Liver (tissue), 9 donors: ENCODE results near the gene CFAP53. TPM values are rescaled to one million over a fixed set of nuclear protein-coding genes. Genes with fewer than 3 reads are reported as not detected.

Source experiments
- DNase-seq: peaks from one replicate; pipeline ENCODE4 v3.0.0-alpha.2; 2017; ENCODE audit warnings: low spot score
- H3K27ac ChIP-seq, 2 donors: one replicate each; pipeline ENCODE4 v1.7.0; 2013; ENCODE audit warnings: inconsistent platforms in 2 of 2, low read length in 2 of 2, control low read depth in 1 of 2, low read depth in 1 of 2, mild to moderate bottlenecking in 1 of 2
- H3K27me3 ChIP-seq, 4 donors: one replicate each; pipeline versions ENCODE4 v1.6.1 to v1.7.0; 2013; ENCODE audit warnings: low read length in 3 of 4, inconsistent platforms in 1 of 4, mild to moderate bottlenecking in 1 of 4, moderate library complexity in 1 of 4; ENCODE audit not compliant: control insufficient read depth in 4 of 4, insufficient read depth in 4 of 4
- H3K36me3 ChIP-seq, 4 donors: one replicate each; pipeline versions ENCODE4 v1.6.1 to v1.7.0; 2013; ENCODE audit warnings: low read length in 3 of 4, mild to moderate bottlenecking in 3 of 4, low read depth in 1 of 4, moderate library complexity in 1 of 4; ENCODE audit not compliant: control insufficient read depth in 4 of 4, insufficient read depth in 3 of 4
- H3K4me1 ChIP-seq, 4 donors: one replicate each; pipeline versions ENCODE4 v1.6.1 to v1.7.0; 2013; ENCODE audit warnings: low read length in 3 of 4, mild to moderate bottlenecking in 3 of 4, moderate library complexity in 1 of 4; ENCODE audit not compliant: control insufficient read depth in 4 of 4, insufficient read depth in 4 of 4
- H3K4me3 ChIP-seq, 3 donors: one replicate each; pipeline versions ENCODE4 v1.6.1 to v1.7.0; 2013; ENCODE audit warnings: low read length in 3 of 3, control low read depth in 1 of 3, low read depth in 1 of 3, mild to moderate bottlenecking in 1 of 3
- H3K9ac ChIP-seq, 2 donors: one replicate each; pipeline ENCODE4 v1.7.0; 2013; ENCODE audit warnings: low read length in 2 of 2, mild to moderate bottlenecking in 2 of 2, moderate library complexity in 2 of 2, control low read depth in 1 of 2, low read depth in 1 of 2
- H3K9me3 ChIP-seq, 4 donors: one replicate each; pipeline versions ENCODE4 v1.6.1 to v1.7.0; 2013; ENCODE audit warnings: low read length in 3 of 4; ENCODE audit not compliant: control insufficient read depth in 4 of 4
- EGR1 ChIP-seq, 2 donors: IDR thresholded peaks; 2 replicates each; pipeline ENCODE4 v1.6.1; 2016 to 2018; ENCODE audit warnings: antibody characterized with exemption in 2 of 2, low read depth in 2 of 2
- FOXA1 ChIP-seq: IDR thresholded peaks from 2 replicates; pipeline ENCODE4 v1.6.1; 2016; ENCODE audit warnings: antibody characterized with exemption
- FOXA2 ChIP-seq: IDR thresholded peaks from 2 replicates; pipeline ENCODE4 v1.6.1; 2016; ENCODE audit warnings: antibody characterized with exemption
- GABPA ChIP-seq, 2 donors: IDR thresholded peaks in 1 of 2; conservative IDR thresholded peaks in 1 of 2; 2 replicates each; pipeline ENCODE4 v1.6.1; 2016; ENCODE audit warnings: antibody characterized with exemption in 2 of 2, mild to moderate bottlenecking in 1 of 2, moderate library complexity in 1 of 2
- HNF4A ChIP-seq, 2 donors: conservative IDR thresholded peaks; 2 replicates each; pipeline ENCODE4 v1.6.1; 2016; ENCODE audit warnings: antibody characterized with exemption in 2 of 2, mild to moderate bottlenecking in 2 of 2
- HNF4G ChIP-seq: IDR thresholded peaks from 2 replicates; pipeline ENCODE4 v1.6.1; 2016; ENCODE audit warnings: antibody characterized with exemption
- JUND ChIP-seq, 2 donors: IDR thresholded peaks; 2 replicates each; pipeline ENCODE4 v1.6.1; 2016; ENCODE audit warnings: antibody characterized with exemption in 2 of 2
- NR2F2 ChIP-seq: IDR thresholded peaks from 2 replicates; pipeline ENCODE4 v1.6.1; 2016; ENCODE audit warnings: antibody characterized with exemption
- RAD21 ChIP-seq, 2 donors: IDR thresholded peaks; 2 replicates each; pipeline ENCODE4 v1.6.1; 2016; ENCODE audit warnings: antibody characterized with exemption in 2 of 2, mild to moderate bottlenecking in 2 of 2
- RXRA ChIP-seq, 2 donors: IDR thresholded peaks; 2 replicates each; pipeline ENCODE4 v1.6.1; 2017 to 2018; ENCODE audit warnings: antibody characterized with exemption in 2 of 2, mild to moderate bottlenecking in 1 of 2
- SP1 ChIP-seq: IDR thresholded peaks from 2 replicates; pipeline ENCODE4 v1.6.1; 2018; ENCODE audit warnings: antibody characterized with exemption, mild to moderate bottlenecking
- TAF1 ChIP-seq: conservative IDR thresholded peaks from 2 replicates; pipeline ENCODE4 v1.6.1; 2016; ENCODE audit warnings: antibody characterized with exemption, mild to moderate bottlenecking
- YY1 ChIP-seq: IDR thresholded peaks from 2 replicates; pipeline ENCODE4 v1.6.1; 2016; ENCODE audit warnings: antibody characterized with exemption, mild to moderate bottlenecking
- WGBS: extraction: QIAGEN DNeasy Blood & Tissue Kit; methylation state at CpG from one replicate; pipeline ENCODE4 v1.1.7; 2013; 5-methylcytosine and 5-hydroxymethylcytosine counted together
- polyA plus RNA-seq, 2 donors: library from polyadenylated mRNA; stranded (reverse) in 1 of 2; unstranded in 1 of 2; fragments of 200-250 nt in 1 of 2; fragments of >200 nt in 1 of 2; fragmentation: Nextera tagmentation in 1 of 2; extraction: Ambion mirVana in 1 of 2; gene quantifications; one replicate each; pipeline versions ENCODE4 v1.2.1 to v1.2.3, GENCODE V29; 2013 to 2015
- total RNA-seq, 2 donors: library from RNA; depleted of rRNA; stranded (reverse); fragments of >200 nt; gene quantifications; one replicate each; pipeline ENCODE4 v1.2.3, GENCODE V29; 2014
- TF ChIP-seq, protein P1 (sequence below): IDR thresholded peaks from 2 replicates; pipeline ENCODE4 v1.6.1; 2016; ENCODE audit warnings: antibody characterized with exemption
- TF ChIP-seq, protein P2 (sequence below): fragments of 150-350 bp; IDR thresholded peaks from 2 replicates; pipeline ENCODE4 v1.5.1; 2017; ENCODE audit warnings: improper control_type of control experiment, low read depth, low read length; ENCODE audit not compliant: missing input control
- TF ChIP-seq, protein P3 (sequence below): IDR thresholded peaks from 2 replicates; pipeline ENCODE4 v1.6.1; 2016; ENCODE audit warnings: antibody characterized with exemption
- donor health status: healthy.
- donor health status: healthy.
- donor health status: healthy.
- donor health status: healthy.
- donor health status: healthy.

The CFAP53 gene
- total and polyA plus RNA-seq, 4 donors: 0.05 to 0.14 (median 0.09) TPM

DNA sequence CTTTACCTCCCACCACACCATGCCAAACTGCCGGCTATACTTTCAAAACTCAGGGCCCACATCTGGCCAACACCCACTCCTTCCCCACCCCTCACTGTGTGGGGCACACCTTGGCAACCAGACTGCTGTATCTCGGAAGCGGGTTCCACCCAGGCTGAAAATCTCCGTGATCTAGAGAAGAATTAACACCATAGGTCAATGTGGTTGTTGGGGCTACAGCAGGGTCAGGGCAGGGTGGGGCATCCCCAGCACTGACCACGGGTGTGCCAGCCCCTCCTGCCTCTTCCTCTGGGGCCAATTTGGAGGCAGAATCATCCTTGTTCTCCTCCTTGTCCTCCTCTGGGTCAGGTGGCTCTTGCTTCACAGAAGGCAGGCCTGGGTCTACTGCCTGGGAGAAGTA is 6.3 kb upstream of the CFAP53 start:
- Histone ChIP-seq H3K27ac (no peak overlapping the region), H3K9me3 (no peaks in the 10 kb centered on the region), H3K27me3 (no peaks in the 10 kb centered on the region), H3K9ac (no peak overlapping the region), H3K4me3 (no peak overlapping the region), H3K36me3 (peaks cover 29 to 80% (median 66%) of the 10 kb centered on the region in 4 donors), H3K4me1 (peaks cover 0 to 1% (median 0%) of the 10 kb centered on the region in 4 donors)
- WGBS: 88% methylated on average over 5 of the region's 5 CpGs
- TF ChIP-seq TAF1 (no peak), RXRA (IDR thresholded peaks at IDR 0.05) (no peak), FOXA2 (no peak)
- TF ChIP-seq, protein P1, sequence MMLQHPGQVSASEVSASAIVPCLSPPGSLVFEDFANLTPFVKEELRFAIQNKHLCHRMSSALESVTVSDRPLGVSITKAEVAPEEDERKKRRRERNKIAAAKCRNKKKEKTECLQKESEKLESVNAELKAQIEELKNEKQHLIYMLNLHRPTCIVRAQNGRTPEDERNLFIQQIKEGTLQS: no peak
- no peak for DNase-seq

DNA sequence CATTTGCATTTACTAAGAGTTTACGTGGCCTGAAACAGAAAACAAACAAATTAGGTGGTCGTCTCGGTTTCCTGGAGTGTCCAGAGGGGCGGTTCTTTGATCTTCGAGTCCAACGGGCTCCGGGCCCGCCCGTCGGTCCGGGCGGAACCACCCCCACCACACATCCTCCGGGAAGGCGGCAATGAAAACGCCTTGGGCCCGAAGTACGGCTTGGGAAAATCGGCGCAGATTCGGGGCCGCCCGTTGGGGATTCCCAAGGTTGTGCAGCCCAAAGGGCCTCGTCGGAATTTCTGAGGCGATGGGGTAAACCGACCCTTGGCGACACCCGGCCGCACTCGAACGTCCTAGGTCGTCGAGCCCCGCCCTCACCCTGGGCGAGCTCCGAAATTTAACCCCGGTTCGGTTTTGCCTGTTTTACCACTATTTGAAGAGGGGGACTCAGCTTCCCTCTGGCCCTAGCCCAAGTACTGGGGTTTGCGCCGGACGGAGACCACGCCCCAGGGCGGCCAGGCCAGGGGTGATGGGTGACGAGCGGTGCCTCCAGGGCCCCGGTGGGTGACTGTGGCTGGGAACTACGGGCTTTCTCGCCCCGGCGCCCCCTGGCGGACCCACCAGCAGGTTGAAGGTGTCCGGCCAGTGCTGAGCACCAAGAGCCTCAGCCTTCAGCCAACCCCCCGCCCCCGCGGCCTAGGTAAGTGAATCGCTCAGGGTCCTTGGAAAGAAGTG is 1.9 kb upstream of the CFAP53 start:
- Histone ChIP-seq H3K27ac (peak overlapping the region; percentile 56 to 69), H3K4me1 (peaks cover 0 to 11% (median 9%) of the 10 kb centered on the region in 4 donors), H3K36me3 (peaks cover 4 to 40% (median 29%) of the 10 kb centered on the region in 4 donors), H3K27me3 (no peaks in the 10 kb centered on the region), H3K4me3 (peak overlapping the region; percentile 52 to 71 (median 61)), H3K9me3 (no peaks in the 10 kb centered on the region), H3K9ac (peak overlapping the region in 1 of 2 donors; percentile 6)
- TF ChIP-seq FOXA2 (no peak), RAD21 (IDR thresholded peaks at IDR 0.05) (peak; percentile 66 to 79)
- TF ChIP-seq, protein P2, sequence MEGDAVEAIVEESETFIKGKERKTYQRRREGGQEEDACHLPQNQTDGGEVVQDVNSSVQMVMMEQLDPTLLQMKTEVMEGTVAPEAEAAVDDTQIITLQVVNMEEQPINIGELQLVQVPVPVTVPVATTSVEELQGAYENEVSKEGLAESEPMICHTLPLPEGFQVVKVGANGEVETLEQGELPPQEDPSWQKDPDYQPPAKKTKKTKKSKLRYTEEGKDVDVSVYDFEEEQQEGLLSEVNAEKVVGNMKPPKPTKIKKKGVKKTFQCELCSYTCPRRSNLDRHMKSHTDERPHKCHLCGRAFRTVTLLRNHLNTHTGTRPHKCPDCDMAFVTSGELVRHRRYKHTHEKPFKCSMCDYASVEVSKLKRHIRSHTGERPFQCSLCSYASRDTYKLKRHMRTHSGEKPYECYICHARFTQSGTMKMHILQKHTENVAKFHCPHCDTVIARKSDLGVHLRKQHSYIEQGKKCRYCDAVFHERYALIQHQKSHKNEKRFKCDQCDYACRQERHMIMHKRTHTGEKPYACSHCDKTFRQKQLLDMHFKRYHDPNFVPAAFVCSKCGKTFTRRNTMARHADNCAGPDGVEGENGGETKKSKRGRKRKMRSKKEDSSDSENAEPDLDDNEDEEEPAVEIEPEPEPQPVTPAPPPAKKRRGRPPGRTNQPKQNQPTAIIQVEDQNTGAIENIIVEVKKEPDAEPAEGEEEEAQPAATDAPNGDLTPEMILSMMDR: peak; percentile 64
- peak; percentile 89 for DNase-seq
- WGBS: 15% methylated on average over 56 of the region's 56 CpGs

DNA sequence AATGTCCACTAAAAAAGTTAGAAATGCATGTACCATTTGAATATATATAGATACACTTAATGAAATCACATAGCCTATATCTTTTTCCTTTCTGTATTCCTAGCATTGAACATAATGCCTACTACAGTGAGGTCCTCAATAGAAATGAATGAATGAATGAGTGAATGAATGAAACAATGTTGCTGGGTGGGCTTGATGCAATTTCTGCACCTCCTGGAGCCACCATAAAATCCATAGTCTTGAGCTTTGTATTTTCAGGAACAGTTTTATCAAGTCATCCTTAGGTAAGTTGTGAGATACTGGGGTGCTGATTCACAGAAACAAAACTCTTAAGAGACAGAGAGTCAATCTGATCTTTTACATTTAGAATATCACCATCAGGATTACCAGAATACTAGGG is 3.3 kb downstream of the CFAP53 start:
- no peak for TF ChIP-seq TAF1
- TF ChIP-seq GABPA (IDR thresholded peaks at IDR 0.05 in 1 of 2, conservative IDR thresholded peaks at IDR 0.05 in 1 of 2): no peak
- no peak for TF ChIP-seq EGR1 (IDR thresholded peaks at IDR 0.05; ENCODE audit: low read depth in 2 of 2)
- no peak for TF ChIP-seq FOXA1
- Histone ChIP-seq H3K27ac (no peak overlapping the region), H3K4me3 (no peak overlapping the region), H3K27me3 (no peaks in the 10 kb centered on the region), H3K9me3 (no peaks in the 10 kb centered on the region), H3K4me1 (peaks cover 0 to 11% (median 9%) of the 10 kb centered on the region in 4 donors), H3K36me3 (no peaks in the 10 kb centered on the region), H3K9ac (no peak overlapping the region)
- DNase-seq: no peak

DNA sequence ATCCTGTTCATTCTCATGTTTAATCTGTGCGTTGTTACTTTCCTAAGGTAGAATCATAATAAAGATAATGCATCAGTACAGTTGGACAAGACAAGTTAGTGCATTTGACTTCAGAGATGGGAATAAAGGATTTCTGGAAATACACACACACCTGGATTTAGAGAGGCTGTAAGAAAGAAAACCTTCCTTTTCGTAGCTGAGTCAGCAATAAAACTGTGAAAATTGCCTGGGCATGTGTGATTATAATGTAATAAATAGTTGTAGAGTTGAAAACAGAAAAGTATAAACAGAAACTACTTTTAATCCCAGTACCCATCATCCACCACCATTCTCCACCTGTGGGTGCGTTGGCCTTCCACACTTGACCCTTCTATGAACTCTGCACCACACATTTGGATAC is 15.4 kb downstream of the CFAP53 start:
- Histone ChIP-seq H3K9me3 (no peaks in the 10 kb centered on the region), H3K4me1 (no peaks in the 10 kb centered on the region), H3K27me3 (no peaks in the 10 kb centered on the region), H3K27ac (no peak overlapping the region), H3K9ac (no peak overlapping the region), H3K4me3 (no peak overlapping the region), H3K36me3 (no peaks in the 10 kb centered on the region)
- 90% methylated on average over 3 of the region's 3 CpGs for WGBS
- no peak for DNase-seq
- no peak for TF ChIP-seq NR2F2
- no peak for TF ChIP-seq RXRA (IDR thresholded peaks at IDR 0.05)
- TF ChIP-seq HNF4A (conservative IDR thresholded peaks at IDR 0.05): no peak
- no peak for TF ChIP-seq JUND (IDR thresholded peaks at IDR 0.05)
- no peak for TF ChIP-seq HNF4G
- TF ChIP-seq FOXA2: no peak
- TF ChIP-seq SP1: no peak
- no peak for TF ChIP-seq YY1
- TF ChIP-seq FOXA1: no peak
- TF ChIP-seq RAD21 (IDR thresholded peaks at IDR 0.05): no peak
- TF ChIP-seq, protein P1: no peak
- TF ChIP-seq, protein P3, sequence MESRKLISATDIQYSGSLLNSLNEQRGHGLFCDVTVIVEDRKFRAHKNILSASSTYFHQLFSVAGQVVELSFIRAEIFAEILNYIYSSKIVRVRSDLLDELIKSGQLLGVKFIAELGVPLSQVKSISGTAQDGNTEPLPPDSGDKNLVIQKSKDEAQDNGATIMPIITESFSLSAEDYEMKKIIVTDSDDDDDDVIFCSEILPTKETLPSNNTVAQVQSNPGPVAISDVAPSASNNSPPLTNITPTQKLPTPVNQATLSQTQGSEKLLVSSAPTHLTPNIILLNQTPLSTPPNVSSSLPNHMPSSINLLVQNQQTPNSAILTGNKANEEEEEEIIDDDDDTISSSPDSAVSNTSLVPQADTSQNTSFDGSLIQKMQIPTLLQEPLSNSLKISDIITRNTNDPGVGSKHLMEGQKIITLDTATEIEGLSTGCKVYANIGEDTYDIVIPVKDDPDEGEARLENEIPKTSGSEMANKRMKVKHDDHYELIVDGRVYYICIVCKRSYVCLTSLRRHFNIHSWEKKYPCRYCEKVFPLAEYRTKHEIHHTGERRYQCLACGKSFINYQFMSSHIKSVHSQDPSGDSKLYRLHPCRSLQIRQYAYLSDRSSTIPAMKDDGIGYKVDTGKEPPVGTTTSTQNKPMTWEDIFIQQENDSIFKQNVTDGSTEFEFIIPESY: no peak
